ENCODE results near the gene STON2. TPM values are rescaled to one million over a fixed set of nuclear protein-coding genes. Genes with fewer than 3 reads are reported as not detected.

Gene STON2
- total RNA-seq, 1 experiment from 2014 or later = 23.5 TPM

DNA sequence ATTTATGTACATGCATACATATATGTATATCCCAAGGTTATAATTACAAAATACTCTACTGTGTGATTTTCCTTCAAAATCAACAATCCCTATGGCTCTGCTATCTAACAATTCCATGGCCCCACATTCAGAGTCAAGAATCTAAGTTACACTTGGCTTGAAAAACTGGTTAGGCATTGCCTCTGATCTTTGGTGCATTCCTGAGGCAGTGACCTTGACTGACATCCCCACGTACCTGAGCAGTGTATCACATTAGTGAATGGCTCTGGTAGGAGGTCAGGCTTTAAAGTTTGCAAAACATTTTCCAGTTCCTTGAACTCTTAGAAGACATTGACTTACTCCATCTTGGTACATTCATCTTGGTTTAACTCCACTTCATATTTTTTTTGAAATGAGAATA lies 8.5 kb upstream of the STON2 start:
- Mint-ChIP-seq H3K4me3 (ENCODE audit: unreplicated experiment) (no peak overlapping the region), H3K9me3 (ENCODE audit: unreplicated experiment) (no peaks in the 10 kb centered on the region), H3K27ac (ENCODE audit: low read depth, unreplicated experiment) (no peak overlapping the region), H3K36me3 (ENCODE audit: insufficient read depth, unreplicated experiment) (no peaks in the 10 kb centered on the region), H3K27me3 (ENCODE audit: insufficient read depth, unreplicated experiment) (no peaks in the 10 kb centered on the region), H3K4me1 (ENCODE audit: insufficient read depth, unreplicated experiment) (peaks cover 8% of the 10 kb centered on the region)
- intact Hi-C loops (cut with micrococcal nuclease) = no loop called here
- no peak for TF ChIP-seq CTCF (IDR thresholded peaks at IDR 0.05; ENCODE audit: unreplicated experiment)
- DNase-seq (ENCODE audit: unreplicated experiment) = no peak
- no TSS peak for BruUV-seq (replicated peaks)
- ChIA-PET POLR2A (no interaction called here), CTCF (no interaction called here)

- H3K36me3 Mint-ChIP-seq (ENCODE audit: insufficient read depth, unreplicated experiment) = no peaks in the 10 kb centered on the region
- DNase-seq (ENCODE audit: unreplicated experiment) = peak; percentile 93
- intact Hi-C loops (cut with micrococcal nuclease) = no loop called here
- H3K4me3 Mint-ChIP-seq (ENCODE audit: unreplicated experiment) = peak overlapping the region; percentile 2
- peak overlapping the region; percentile 57 for H3K27ac Mint-ChIP-seq (ENCODE audit: low read depth, unreplicated experiment)
- H3K4me1 Mint-ChIP-seq (ENCODE audit: insufficient read depth, unreplicated experiment) = peaks cover 19% of the 10 kb centered on the region
- H3K9me3 Mint-ChIP-seq (ENCODE audit: unreplicated experiment) = no peaks in the 10 kb centered on the region
- H3K27me3 Mint-ChIP-seq (ENCODE audit: insufficient read depth, unreplicated experiment) = no peaks in the 10 kb centered on the region
- ChIA-PET POLR2A (interaction anchor here (0.6 to 3.6 kb wide), 17 partner anchors 8 to 186 kb away, joined by 3 to 21 read pairs (median 4); partner anchors contain the start of gene GTF2A1), CTCF (interaction anchor here (0.6 to 1.5 kb wide), 6 partner anchors 10 to 84 kb away, joined by 3 to 7 read pairs (median 4); no protein-coding TSS in a partner anchor)
- TF ChIP-seq CTCF (IDR thresholded peaks at IDR 0.05; ENCODE audit: unreplicated experiment) = no peak
- BruUV-seq (replicated peaks) = no TSS peak
Measured at GRCh38 chr14:81406863-81407262, 6.7 kb upstream of the STON2 start.

GRCh38 chr14:81402123-81402495 lies 2.0 kb upstream of the STON2 start:
- peaks cover 40% of the 10 kb centered on the region for H3K4me1 Mint-ChIP-seq (ENCODE audit: insufficient read depth, unreplicated experiment)
- DNase-seq (ENCODE audit: unreplicated experiment) = peak; percentile 23
- peak overlapping the region; percentile 99 for H3K27ac Mint-ChIP-seq (ENCODE audit: low read depth, unreplicated experiment)
- peak overlapping the region; percentile 35 for H3K4me3 Mint-ChIP-seq (ENCODE audit: unreplicated experiment)
- ChIA-PET CTCF (interaction anchor here (0.8 to 2.1 kb wide), 7 partner anchors 14 to 460 kb away, joined by 3 to 16 read pairs (median 4); no protein-coding TSS in a partner anchor), POLR2A (interaction anchor here (0.6 to 6.3 kb wide), 25 partner anchors 8 to 184 kb away, joined by 3 to 78 read pairs (median 6); partner anchors contain the start of gene GTF2A1)
- H3K9me3 Mint-ChIP-seq (ENCODE audit: unreplicated experiment) = no peaks in the 10 kb centered on the region
- intact Hi-C loops (cut with micrococcal nuclease) = no loop called here
- no peaks in the 10 kb centered on the region for H3K27me3 Mint-ChIP-seq (ENCODE audit: insufficient read depth, unreplicated experiment)
- TF ChIP-seq CTCF (IDR thresholded peaks at IDR 0.05; ENCODE audit: unreplicated experiment) = no peak
- peaks cover 7% of the 10 kb centered on the region for H3K36me3 Mint-ChIP-seq (ENCODE audit: insufficient read depth, unreplicated experiment)
- BruUV-seq (replicated peaks) = TSS peak; percentile 70

DNA sequence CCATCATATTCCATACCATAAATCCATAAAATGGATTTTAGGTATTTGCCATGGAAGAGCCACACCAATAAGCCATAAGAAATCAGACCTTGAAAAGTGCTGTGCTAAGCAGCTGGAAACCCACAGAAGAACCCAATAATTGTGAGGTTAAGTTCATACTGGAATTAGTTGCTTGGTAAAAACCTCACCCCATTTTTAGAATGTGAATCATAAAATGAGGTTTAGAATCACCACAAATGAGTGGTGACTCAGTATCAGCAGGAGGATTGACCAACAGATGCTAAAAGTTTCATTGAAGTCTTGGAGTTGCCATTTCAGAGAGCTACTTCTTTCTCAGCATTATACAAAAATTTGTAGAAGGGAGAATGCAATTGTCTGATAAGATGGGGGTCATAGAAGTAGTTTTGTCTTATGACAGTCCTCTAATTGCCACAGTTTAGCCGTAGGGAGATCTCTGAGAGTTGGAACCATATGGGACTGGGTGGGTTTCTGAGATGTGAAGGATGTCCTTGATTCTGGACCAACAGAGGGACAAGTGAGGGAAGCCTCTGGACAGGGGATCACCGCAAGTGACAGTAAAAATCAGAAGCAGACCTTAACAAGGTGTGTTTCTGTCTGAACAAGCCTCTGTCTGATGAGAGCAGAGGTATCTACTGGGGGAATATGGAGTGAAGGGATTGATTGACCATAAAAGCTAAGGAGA lies 1.4 kb upstream of the STON2 start:
- Mint-ChIP-seq H3K9me3 (ENCODE audit: unreplicated experiment) (no peaks in the 10 kb centered on the region), H3K4me1 (ENCODE audit: insufficient read depth, unreplicated experiment) (peaks cover 35% of the 10 kb centered on the region), H3K27ac (ENCODE audit: low read depth, unreplicated experiment) (peak overlapping the region; percentile 99), H3K4me3 (ENCODE audit: unreplicated experiment) (peak overlapping the region; percentile 35), H3K27me3 (ENCODE audit: insufficient read depth, unreplicated experiment) (no peaks in the 10 kb centered on the region), H3K36me3 (ENCODE audit: insufficient read depth, unreplicated experiment) (peaks cover 7% of the 10 kb centered on the region)
- TF ChIP-seq CTCF (IDR thresholded peaks at IDR 0.05; ENCODE audit: unreplicated experiment) = no peak
- DNase-seq (ENCODE audit: unreplicated experiment) = peak; percentile 91
- intact Hi-C loops (cut with micrococcal nuclease) = loop anchor here (1.0 to 2.0 kb wide), 4 partner anchors 34 to 180 kb away; no protein-coding TSS in a partner anchor
- no TSS peak for BruUV-seq (replicated peaks)
- ChIA-PET CTCF (interaction anchor here (1.0 to 2.1 kb wide), 3 partner anchors 51 to 132 kb away, joined by 3 to 16 read pairs (median 6); no protein-coding TSS in a partner anchor), POLR2A (interaction anchor here (0.6 to 6.3 kb wide), 30 partner anchors 8 to 184 kb away, joined by 3 to 78 read pairs (median 7); partner anchors contain the start of gene GTF2A1)
